PC-9 (cell line): ENCODE results near the gene KLHDC9. TPM values are rescaled to one million over a fixed set of nuclear protein-coding genes. Genes with fewer than 3 reads are reported as not detected.
A peak's percentile ranks its signal among the peaks of the same experiment; 100 is the strongest.
"Not testable (repeated sequence)": the region's sequence is repeated elsewhere in the genome, so short reads cannot be mapped to it uniquely, and the experiment has no call there.

Experiments
- BruUV-seq: library from RNA; stranded (reverse); fragments of 400-500 nt; replicated peaks from 2 replicates; lab custom pipeline; 2021; lab: Mats Ljungman, UMichigan
- CTCF ChIA-PET: fragments of 300-600 bp; sonication (Branson Sonifier 250); formaldehyde crosslinking; loops from one replicate; lab custom pipeline; 2022; ENCODE audit warnings: antibody characterized with exemption; lab: Charles Lee
- POLR2A ChIA-PET: fragments of 300-600 bp; sonication (Branson Sonifier 250); formaldehyde crosslinking; loops from one replicate; lab custom pipeline; 2022; ENCODE audit warnings: antibody characterized with exemption; ENCODE audit not compliant: unreplicated experiment; lab: Charles Lee
- DNase-seq, 2 experiments: peaks; one replicate each; pipeline versions ENCODE4 v3.0.0 to v3.0.0-alpha.2; 2015 to 2022; ENCODE audit warnings: mixed read lengths in 1 of 2
- H2AFZ ChIP-seq: fragments of 200-600 bp; sonication (generic); 2 replicates; pipeline ENCODE4 v1.8.1; 2017; ENCODE audit warnings: antibody characterized with exemption
- H3F3A ChIP-seq: fragments of 200-600 bp; sonication (generic); 2 replicates; pipeline ENCODE4 v1.8.1; 2017; ENCODE audit warnings: antibody characterized with exemption, mild to moderate bottlenecking, low read depth; ENCODE audit not compliant: insufficient read depth
- H3K27ac ChIP-seq: fragments of 200-600 bp; sonication (generic); 2 replicates; pipeline ENCODE4 v1.6.1; 2016; ENCODE audit warnings: mixed run types
- H3K27me3 ChIP-seq: fragments of 200-600 bp; sonication (generic); 2 replicates; pipeline ENCODE4 v1.6.1; 2016; ENCODE audit warnings: low read depth, mixed run types; ENCODE audit not compliant: insufficient read depth
- H3K36me3 ChIP-seq: fragments of 200-600 bp; sonication (generic); 2 replicates; pipeline ENCODE4 v1.6.1; 2016; ENCODE audit warnings: low read depth, mixed run types
- H3K4me1 ChIP-seq: fragments of 200-600 bp; sonication (generic); replicated peaks from 2 replicates; pipeline ENCODE4 v1.6.1; 2016; ENCODE audit warnings: mixed run types; ENCODE audit not compliant: insufficient read depth
- H3K4me2 ChIP-seq: fragments of 200-600 bp; sonication (generic); 2 replicates; pipeline ENCODE4 v1.6.1; 2017; ENCODE audit warnings: mixed run types
- H3K4me3 ChIP-seq: fragments of 200-600 bp; sonication (generic); 2 replicates; pipeline ENCODE4 v1.6.1; 2016; ENCODE audit warnings: mixed run types
- H3K79me2 ChIP-seq: fragments of 200-600 bp; sonication (generic); 2 replicates; pipeline ENCODE4 v1.6.1; 2017; ENCODE audit warnings: low read depth, mixed run types
- H3K9me2 ChIP-seq: fragments of 200-600 bp; sonication (generic); 2 replicates; pipeline ENCODE4 v1.8.1; 2017; ENCODE audit warnings: mild to moderate bottlenecking; ENCODE audit not compliant: insufficient read depth
- H3K9me3 ChIP-seq: fragments of 200-600 bp; sonication (generic); 2 replicates; pipeline ENCODE4 v1.8.1; 2016; ENCODE audit warnings: low read depth; ENCODE audit not compliant: insufficient read depth
- H4K20me1 ChIP-seq: fragments of 200-600 bp; sonication (generic); 2 replicates; pipeline ENCODE4 v1.8.1; 2017; ENCODE audit not compliant: insufficient read depth
- CTCF ChIP-seq: fragments of 200-600 bp; sonication (generic); conservative IDR thresholded peaks from 2 replicates; pipeline ENCODE4 v1.6.1; 2017; ENCODE audit warnings: mixed run types, antibody characterized with exemption, mild to moderate bottlenecking, moderate library complexity
- EZH2 ChIP-seq: fragments of 200-600 bp; sonication (generic); IDR thresholded peaks from 2 replicates; pipeline ENCODE4 v1.8.0; 2017; ENCODE audit warnings: antibody characterized with exemption, low read depth
- intact Hi-C: fragments of 100-400 bp; cut with micrococcal nuclease; formaldehyde crosslinking; loops from one replicate; pipeline ENCODE4 v1.10.0; 2022; ENCODE audit not compliant: unreplicated experiment
- total RNA-seq: library from RNA; stranded (reverse); gene quantifications from 2 replicates; pipeline ENCODE4 v1.2.3, GENCODE V29; 2021

The KLHDC9 gene
- total RNA-seq, 1 experiment from 2014 or later: 5.6 TPM

- H3K27me3 ChIP-seq: no peaks in the 10 kb centered on the region
- H3K79me2 ChIP-seq: no peaks in the 10 kb centered on the region
- intact Hi-C loops: no loop called here
- TF ChIP-seq CTCF (peak; percentile 35; the same call in 1 of the 2 replicates), EZH2 (no peak)
- no peak for DNase-seq
- no peaks in the 10 kb centered on the region for H4K20me1 ChIP-seq
- H3K27ac ChIP-seq: no peak overlapping the region
- ChIA-PET CTCF (no interaction called here), POLR2A (interaction anchor here (0.9 kb wide), 1 partner anchor 65 kb away, joined by 3 read pairs; no protein-coding TSS in a partner anchor)
- H3K4me2 ChIP-seq: no peak overlapping the region
- no peaks in the 10 kb centered on the region for H3K9me3 ChIP-seq
- no peaks in the 10 kb centered on the region for H3K4me1 ChIP-seq
- no peak overlapping the region for H3K4me3 ChIP-seq
- H3K36me3 ChIP-seq: no peaks in the 10 kb centered on the region
- BruUV-seq: no TSS peak
- no peaks in the 10 kb centered on the region for H3K9me2 ChIP-seq
- no peaks in the 10 kb centered on the region for H3F3A ChIP-seq
- no peak overlapping the region for H2AFZ ChIP-seq
Measured at GRCh38 chr1:161054805-161055204, 43.4 kb upstream of the KLHDC9 start.

GRCh38 chr1:161059293-161059692 is 38.9 kb upstream of the KLHDC9 start:
- Histone ChIP-seq H3K27me3 (no peaks in the 10 kb centered on the region), H3K9me3 (no peaks in the 10 kb centered on the region), H3K4me3 (no peak overlapping the region), H3K4me2 (no peak overlapping the region), H3F3A (no peaks in the 10 kb centered on the region), H2AFZ (no peak overlapping the region), H3K36me3 (no peaks in the 10 kb centered on the region), H4K20me1 (no peaks in the 10 kb centered on the region), H3K4me1 (no peaks in the 10 kb centered on the region), H3K27ac (no peak overlapping the region), H3K9me2 (no peaks in the 10 kb centered on the region), H3K79me2 (no peaks in the 10 kb centered on the region)
- CTCF ChIA-PET: no interaction called here
- POLR2A ChIA-PET: no interaction called here
- intact Hi-C loops: no loop called here
- no TSS peak for BruUV-seq
- no peak for TF ChIP-seq EZH2
- no peak for DNase-seq

- intact Hi-C loops: no loop called here
Measured at GRCh38 chr1:161061419-161061818, 36.7 kb upstream of the KLHDC9 start.

GRCh38 chr1:161063936-161064335 is 34.2 kb upstream of the KLHDC9 start:
- CTCF ChIA-PET, BruUV-seq: not testable (repeated sequence)

More at GRCh38 chr1:161061419-161061818, 36.7 kb upstream of the KLHDC9 start:
- Histone ChIP-seq H3K79me2 (no peaks in the 10 kb centered on the region), H3K27me3 (no peaks in the 10 kb centered on the region), H3K36me3 (no peaks in the 10 kb centered on the region), H3K9me2 (no peaks in the 10 kb centered on the region), H3K4me1 (no peaks in the 10 kb centered on the region), H4K20me1 (no peaks in the 10 kb centered on the region), H3K4me3 (no peak overlapping the region), H3K9me3 (no peaks in the 10 kb centered on the region), H3K4me2 (no peak overlapping the region), H2AFZ (no peak overlapping the region), H3K27ac (no peak overlapping the region), H3F3A (no peaks in the 10 kb centered on the region)
- POLR2A ChIA-PET: no interaction called here
- DNase-seq: no peak
- TF ChIP-seq CTCF (no peak), EZH2 (no peak)
- no TSS peak for BruUV-seq
- CTCF ChIA-PET: no interaction called here

GRCh38 chr1:161065681-161066080 is 32.5 kb upstream of the KLHDC9 start:
- H3K9me3 ChIP-seq, H3K4me1 ChIP-seq, H3K27ac ChIP-seq, BruUV-seq, H3K79me2 ChIP-seq, H3K4me3 ChIP-seq, H3K4me2 ChIP-seq, CTCF ChIA-PET, H3K36me3 ChIP-seq, intact Hi-C loops, DNase-seq, H2AFZ ChIP-seq, H3F3A ChIP-seq, POLR2A ChIA-PET, H4K20me1 ChIP-seq, H3K9me2 ChIP-seq, H3K27me3 ChIP-seq: not testable (repeated sequence)

More at GRCh38 chr1:161063936-161064335, 34.2 kb upstream of the KLHDC9 start:
- H3K4me1 ChIP-seq, H3K4me2 ChIP-seq, H3K79me2 ChIP-seq, H2AFZ ChIP-seq, H4K20me1 ChIP-seq, DNase-seq, intact Hi-C loops, H3K36me3 ChIP-seq, H3K9me2 ChIP-seq, POLR2A ChIA-PET, H3F3A ChIP-seq, H3K27ac ChIP-seq, H3K9me3 ChIP-seq, H3K27me3 ChIP-seq, H3K4me3 ChIP-seq: not testable (repeated sequence)
